GF-D8 (cell line): Measurements from ENCODE around the gene GAD2.

Experiments
- DNase-seq: peaks from one replicate; lab custom pipeline; 2025; lab: John Stamatoyannopoulos, UW

Gene GAD2

GRCh38 chr10:26216585-26217395 is at the start of gene GAD2:
Gene GAD2, plus strand, starts transcription at chr10:26216774. Its CDS starts 36 bp downstream, at chr10:26216810.
- DNase-seq, result no peak

DNA sequence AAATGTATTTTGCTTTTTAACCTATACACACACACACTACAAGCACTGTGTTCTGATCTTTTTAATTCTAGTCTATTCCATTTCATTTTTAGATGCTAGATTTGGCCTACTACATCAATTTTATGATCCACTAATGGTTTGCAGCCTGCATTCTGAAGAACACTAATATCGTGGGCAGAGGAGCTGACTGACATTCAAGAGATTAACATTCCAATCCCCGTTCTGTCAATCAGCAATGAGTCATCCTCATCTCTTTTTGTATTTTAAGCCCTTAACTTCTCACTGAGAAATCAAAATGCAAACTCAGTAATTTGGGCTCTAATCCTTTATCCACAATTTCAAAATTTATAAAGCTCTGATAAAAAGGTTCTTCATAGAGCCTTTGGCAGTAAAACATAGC is 47.1 kb upstream of the GAD2 start:
- no peak for DNase-seq

GRCh38 chr10:26172131-26172530 is 44.4 kb upstream of the GAD2 start:
- no peak for DNase-seq

- DNase-seq, result no peak
These were observed 42.7 kb upstream of the GAD2 start for GRCh38 chr10:26173837-26174236.

GRCh38 chr10:26177341-26177740 is 39.2 kb upstream of the GAD2 start:
- DNase-seq, result no peak

DNA sequence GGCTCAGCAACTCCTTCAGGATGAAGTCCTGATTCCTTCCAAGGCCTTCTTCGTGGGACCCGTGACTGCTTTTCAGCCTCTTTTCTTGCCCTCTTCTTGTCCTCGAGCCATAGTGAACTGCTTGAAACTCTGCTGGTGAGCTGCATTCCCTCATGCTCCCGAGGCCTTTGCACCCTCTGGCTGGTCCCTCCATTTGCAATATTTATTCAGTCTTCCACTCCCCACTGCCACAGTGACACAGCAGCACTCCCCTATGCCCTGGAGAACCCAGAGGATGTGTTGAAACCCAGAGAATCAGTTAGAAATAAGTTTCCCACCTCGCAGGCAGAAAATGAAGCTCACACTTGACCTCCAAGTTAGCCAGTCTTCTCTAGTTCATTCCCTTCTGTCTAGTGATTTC is 22.3 kb upstream of the GAD2 start:
- no peak for DNase-seq

DNA sequence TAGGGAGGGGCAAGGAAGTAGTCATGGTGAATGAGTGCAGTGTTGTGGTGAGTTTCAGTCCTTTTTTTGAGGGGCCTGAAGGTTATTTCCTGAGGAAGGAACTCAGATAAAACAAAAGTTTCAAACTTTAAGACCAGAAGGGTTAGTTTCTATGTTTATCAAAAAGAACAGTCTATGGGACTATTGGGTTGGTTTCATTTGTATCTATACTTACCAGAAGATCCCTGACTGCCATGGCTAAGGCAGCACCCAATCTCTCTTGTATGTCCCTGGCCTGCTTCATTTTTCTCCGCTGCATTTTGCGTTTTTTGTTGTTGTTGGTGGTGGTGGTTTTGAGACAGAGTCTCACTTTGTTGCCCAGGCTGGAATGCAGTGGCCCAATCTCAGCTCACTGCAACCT is 19.3 kb upstream of the GAD2 start:
- no peak for DNase-seq

GRCh38 chr10:26198119-26198518 is 18.5 kb upstream of the GAD2 start:
- DNase-seq, result no peak

DNA sequence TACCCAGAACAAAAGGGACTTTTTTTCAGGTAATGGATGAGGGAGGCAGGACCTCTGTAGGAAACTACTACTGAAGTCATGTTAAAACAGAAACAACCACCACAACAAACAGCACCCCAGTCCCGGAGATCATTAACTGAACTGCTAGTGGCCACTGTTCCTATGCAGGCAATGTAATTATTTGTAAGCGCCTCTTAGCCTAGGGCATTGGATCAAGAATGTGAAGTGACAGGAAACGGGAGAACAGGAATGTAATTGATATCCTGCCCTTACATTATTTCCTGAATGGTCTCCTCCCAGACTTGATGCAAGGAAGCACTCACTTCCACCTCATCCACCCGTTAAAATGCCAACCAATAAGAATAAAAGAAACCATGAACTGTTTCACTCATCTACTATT is 16.7 kb upstream of the GAD2 start:
- DNase-seq, result no peak

DNA sequence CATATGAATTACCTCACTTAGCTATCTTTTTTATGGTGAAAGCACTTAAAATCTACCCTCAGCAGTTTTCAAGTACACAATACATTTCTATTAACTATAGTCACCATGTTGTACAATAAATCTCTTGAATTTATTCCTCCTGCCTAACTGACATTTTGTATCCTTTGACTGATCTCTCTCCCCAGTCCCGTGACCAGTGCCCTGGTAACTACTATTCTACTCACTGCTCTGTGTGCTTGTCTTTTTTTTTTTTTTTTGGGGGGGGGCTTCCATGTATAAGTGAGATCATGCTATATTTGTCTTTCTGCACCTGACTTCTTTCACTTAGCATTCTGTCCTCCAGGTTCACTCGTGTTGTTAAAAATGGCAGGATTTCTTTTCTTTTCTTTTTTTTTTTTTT is 11.4 kb upstream of the GAD2 start:
- DNase-seq, result no peak

GRCh38 chr10:26211781-26212444 is 4.7 kb upstream of the GAD2 start:
- no peak for DNase-seq

GRCh38 chr10:26212511-26212910 is 4.1 kb upstream of the GAD2 start:
- DNase-seq, result no peak

- no peak for DNase-seq
These were observed 3.3 kb upstream of the GAD2 start for GRCh38 chr10:26213157-26213800.

DNA sequence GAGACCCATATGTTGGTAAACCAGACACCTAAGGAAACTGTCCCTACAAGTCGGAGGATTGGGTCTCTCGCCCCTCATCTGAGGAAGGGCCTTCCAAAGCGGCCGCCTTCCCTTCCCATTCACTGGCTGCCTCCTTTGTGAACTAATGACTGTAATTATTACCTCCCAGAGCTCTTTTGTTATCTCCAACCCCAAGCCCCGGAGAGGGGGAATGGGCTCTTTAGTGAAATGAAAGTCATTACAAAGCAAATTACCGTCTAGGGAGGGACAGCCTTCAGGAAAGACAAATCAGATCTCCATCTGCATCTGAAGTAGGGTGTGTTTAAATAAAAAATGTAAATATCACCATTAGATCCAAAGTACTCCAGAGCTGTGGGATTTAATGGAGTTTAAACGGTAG is 2.6 kb upstream of the GAD2 start:
- DNase-seq, result no peak

DNA sequence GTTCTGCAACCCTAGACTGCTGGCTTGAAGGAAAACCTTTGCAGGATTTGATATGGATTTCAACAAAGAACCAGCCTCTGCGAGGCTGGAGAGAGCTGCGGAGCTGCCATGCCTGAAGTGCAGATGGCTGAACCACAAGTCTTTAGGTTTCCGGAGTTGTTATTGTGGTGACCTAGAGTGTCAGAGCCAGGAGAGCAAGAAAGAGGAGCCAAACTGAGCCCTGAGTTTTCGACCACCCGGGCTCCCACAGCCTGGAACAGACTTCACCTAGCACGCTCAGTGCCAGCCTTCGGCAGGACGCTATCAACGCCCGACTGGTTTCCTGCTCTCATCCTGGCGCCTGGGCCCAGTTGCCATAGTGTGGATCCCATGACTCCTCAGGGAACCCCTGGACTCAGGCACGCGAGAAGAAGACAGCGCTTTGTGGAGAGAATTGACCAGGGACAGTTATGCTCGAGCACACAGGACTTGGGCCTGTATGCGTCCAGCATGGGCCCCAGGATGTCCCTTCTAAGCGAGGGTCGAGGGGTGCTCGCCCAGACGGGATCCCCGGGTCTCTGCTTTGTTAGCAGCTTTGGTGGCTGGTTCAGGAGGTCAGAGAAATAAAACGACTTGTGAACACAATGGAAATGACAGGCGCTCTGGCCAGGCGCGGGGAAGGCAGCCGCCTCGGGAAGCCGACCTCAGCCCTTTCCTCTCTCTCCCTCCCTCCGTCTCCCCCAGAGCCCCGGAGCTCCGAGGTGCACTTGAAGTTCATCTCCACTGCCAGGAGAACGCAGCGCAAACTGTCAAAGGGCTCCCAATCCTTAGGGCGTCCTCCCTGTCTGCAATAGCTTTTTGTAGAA is 1.8 kb upstream of the GAD2 start:
- DNase-seq, result no peak

DNA sequence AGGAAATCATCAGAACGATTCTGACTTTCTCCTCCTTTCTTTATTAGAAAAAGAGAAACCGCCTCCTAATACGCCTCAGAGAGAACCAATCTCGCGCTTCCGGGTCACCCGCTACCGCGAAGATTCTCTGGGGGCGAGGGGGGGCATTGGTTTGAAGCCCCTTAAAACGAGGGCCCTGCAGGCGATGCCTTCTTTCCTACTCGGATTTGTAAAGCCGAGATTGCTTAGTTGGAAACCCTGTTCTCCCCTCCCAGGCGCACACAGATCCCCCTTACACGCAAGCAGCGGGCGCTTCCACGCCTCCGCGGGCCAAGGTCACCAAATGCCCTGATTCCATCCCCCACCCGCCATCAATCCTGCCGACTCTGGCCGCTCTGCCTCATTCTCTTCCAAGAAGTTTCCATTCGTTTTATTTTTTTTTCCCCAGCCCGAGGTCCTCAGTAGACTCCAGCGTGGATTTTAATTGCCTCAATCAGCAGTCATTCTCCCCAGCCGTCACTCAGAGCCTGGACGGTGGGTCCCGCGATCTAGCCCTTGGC is 1.1 kb upstream of the GAD2 start:
- no peak for DNase-seq

DNA sequence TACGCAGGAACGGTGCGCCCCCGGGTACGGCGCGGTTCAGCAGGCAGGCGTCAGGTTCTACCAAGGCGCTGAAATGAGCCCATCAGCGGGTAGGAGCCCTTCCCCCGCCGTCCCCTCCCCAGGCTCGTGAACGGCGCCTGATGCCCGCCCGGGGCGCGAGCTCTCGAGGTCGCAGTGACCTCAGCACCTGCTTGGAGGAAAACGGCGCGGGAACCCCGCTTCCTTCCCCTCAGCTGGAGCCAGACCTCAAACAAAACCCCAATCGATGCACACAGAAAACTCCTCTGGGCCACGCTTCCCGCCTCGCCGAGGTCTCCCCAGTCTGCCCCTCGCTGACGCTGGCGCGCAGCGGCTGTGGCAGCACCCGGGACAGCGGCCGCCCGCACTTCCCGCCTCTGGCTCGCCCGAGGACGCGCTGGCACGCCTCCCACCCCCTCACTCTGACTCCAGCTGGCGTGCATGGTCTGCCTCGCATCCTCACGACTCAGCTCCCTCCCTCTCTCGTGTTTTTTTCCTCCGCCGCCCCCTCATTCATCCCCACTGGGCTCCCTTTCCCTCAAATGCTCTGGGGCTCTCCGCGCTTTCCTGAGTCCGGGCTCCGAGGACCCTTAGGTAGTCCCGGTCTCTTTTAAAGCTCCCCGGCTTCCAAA is 514 bp upstream of the GAD2 start:
- DNase-seq, result no peak

DNA sequence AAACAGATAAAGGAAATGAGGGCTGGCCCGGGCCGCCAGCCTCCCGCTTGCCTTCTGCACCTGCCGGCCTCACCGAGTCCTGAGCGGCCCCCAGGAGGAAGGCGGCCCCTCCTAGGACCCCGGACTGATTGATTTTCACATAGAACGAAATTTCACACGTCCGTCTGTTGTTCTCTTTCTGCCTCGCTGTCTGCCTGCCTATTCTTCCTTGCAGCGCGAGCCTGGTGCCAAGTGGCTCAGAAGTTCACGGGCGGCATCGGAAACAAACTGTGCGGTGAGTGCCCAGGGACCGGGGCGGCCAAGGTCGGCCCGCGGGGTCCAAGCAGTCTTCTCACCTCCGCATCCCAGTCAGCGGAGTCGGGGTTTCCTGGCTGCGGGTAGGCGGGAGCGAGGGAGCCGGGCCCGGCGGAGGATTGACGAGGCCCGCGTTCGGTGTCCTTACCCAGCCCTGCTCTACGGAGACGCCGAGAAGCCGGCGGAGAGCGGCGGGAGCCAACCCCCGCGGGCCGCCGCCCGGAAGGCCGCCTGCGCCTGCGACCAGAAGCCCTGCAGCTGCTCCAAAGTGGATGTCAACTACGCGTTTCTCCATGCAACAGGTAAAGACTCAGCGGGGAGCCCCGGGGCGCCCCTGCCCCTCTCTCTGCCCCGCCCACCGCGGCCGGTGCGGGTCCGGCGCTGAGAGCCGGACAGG is 967 bp downstream of the GAD2 start:
- DNase-seq, result no peak

- DNase-seq, result no peak
These were observed 3.1 kb downstream of the GAD2 start for GRCh38 chr10:26219676-26220075.

- no peak for DNase-seq
These were observed 4.3 kb downstream of the GAD2 start for GRCh38 chr10:26220901-26221300.

DNA sequence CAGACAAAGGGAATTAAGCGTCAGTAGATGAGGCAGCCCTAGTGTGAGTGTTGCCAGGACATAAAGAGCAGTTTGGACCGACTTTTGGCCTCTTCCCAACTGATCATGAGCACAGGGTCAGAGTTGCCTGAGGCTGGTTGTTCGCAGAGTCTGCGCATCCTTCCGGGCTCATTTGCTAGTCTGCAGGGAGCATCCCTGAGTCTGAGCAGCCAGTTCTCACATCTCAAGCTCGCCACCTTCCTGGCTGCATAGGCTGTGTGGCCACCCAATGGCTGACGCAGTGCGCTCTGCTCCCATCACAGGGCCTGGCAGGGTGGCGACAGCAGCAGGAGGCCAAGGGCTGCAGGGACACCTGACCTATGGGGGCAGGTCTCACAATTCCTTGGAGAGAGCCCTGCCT is 5.0 kb downstream of the GAD2 start:
- no peak for DNase-seq
